Liver (tissue), 9 donors: ENCODE data around the gene CD276. TPM values are rescaled to one million over a fixed set of nuclear protein-coding genes. Genes with fewer than 3 reads are reported as not detected.

Experiments used
- DNase-seq: peaks from one replicate; pipeline ENCODE4 v3.0.0-alpha.2; 2017; ENCODE audit warnings: low spot score
- H3K27ac ChIP-seq, 2 donors: one replicate each; pipeline ENCODE4 v1.7.0; 2013; ENCODE audit warnings: inconsistent platforms in 2 of 2, low read length in 2 of 2, control low read depth in 1 of 2, low read depth in 1 of 2, mild to moderate bottlenecking in 1 of 2
- H3K27me3 ChIP-seq, 4 donors: one replicate each; pipeline versions ENCODE4 v1.6.1 to v1.7.0; 2013; ENCODE audit warnings: low read length in 3 of 4, inconsistent platforms in 1 of 4, mild to moderate bottlenecking in 1 of 4, moderate library complexity in 1 of 4; ENCODE audit not compliant: control insufficient read depth in 4 of 4, insufficient read depth in 4 of 4
- H3K36me3 ChIP-seq, 4 donors: one replicate each; pipeline versions ENCODE4 v1.6.1 to v1.7.0; 2013; ENCODE audit warnings: low read length in 3 of 4, mild to moderate bottlenecking in 3 of 4, low read depth in 1 of 4, moderate library complexity in 1 of 4; ENCODE audit not compliant: control insufficient read depth in 4 of 4, insufficient read depth in 3 of 4
- H3K4me1 ChIP-seq, 4 donors: one replicate each; pipeline versions ENCODE4 v1.6.1 to v1.7.0; 2013; ENCODE audit warnings: low read length in 3 of 4, mild to moderate bottlenecking in 3 of 4, moderate library complexity in 1 of 4; ENCODE audit not compliant: control insufficient read depth in 4 of 4, insufficient read depth in 4 of 4
- H3K4me3 ChIP-seq, 3 donors: one replicate each; pipeline versions ENCODE4 v1.6.1 to v1.7.0; 2013; ENCODE audit warnings: low read length in 3 of 3, control low read depth in 1 of 3, low read depth in 1 of 3, mild to moderate bottlenecking in 1 of 3
- H3K9ac ChIP-seq, 2 donors: one replicate each; pipeline ENCODE4 v1.7.0; 2013; ENCODE audit warnings: low read length in 2 of 2, mild to moderate bottlenecking in 2 of 2, moderate library complexity in 2 of 2, control low read depth in 1 of 2, low read depth in 1 of 2
- H3K9me3 ChIP-seq, 4 donors: one replicate each; pipeline versions ENCODE4 v1.6.1 to v1.7.0; 2013; ENCODE audit warnings: low read length in 3 of 4; ENCODE audit not compliant: control insufficient read depth in 4 of 4
- EGR1 ChIP-seq, 2 donors: IDR thresholded peaks; 2 replicates each; pipeline ENCODE4 v1.6.1; 2016 to 2018; ENCODE audit warnings: antibody characterized with exemption in 2 of 2, low read depth in 2 of 2
- FOXA1 ChIP-seq: IDR thresholded peaks from 2 replicates; pipeline ENCODE4 v1.6.1; 2016; ENCODE audit warnings: antibody characterized with exemption
- FOXA2 ChIP-seq: IDR thresholded peaks from 2 replicates; pipeline ENCODE4 v1.6.1; 2016; ENCODE audit warnings: antibody characterized with exemption
- GABPA ChIP-seq, 2 donors: IDR thresholded peaks in 1 of 2; conservative IDR thresholded peaks in 1 of 2; 2 replicates each; pipeline ENCODE4 v1.6.1; 2016; ENCODE audit warnings: antibody characterized with exemption in 2 of 2, mild to moderate bottlenecking in 1 of 2, moderate library complexity in 1 of 2
- HNF4A ChIP-seq, 2 donors: conservative IDR thresholded peaks; 2 replicates each; pipeline ENCODE4 v1.6.1; 2016; ENCODE audit warnings: antibody characterized with exemption in 2 of 2, mild to moderate bottlenecking in 2 of 2
- HNF4G ChIP-seq: IDR thresholded peaks from 2 replicates; pipeline ENCODE4 v1.6.1; 2016; ENCODE audit warnings: antibody characterized with exemption
- JUND ChIP-seq, 2 donors: IDR thresholded peaks; 2 replicates each; pipeline ENCODE4 v1.6.1; 2016; ENCODE audit warnings: antibody characterized with exemption in 2 of 2
- NR2F2 ChIP-seq: IDR thresholded peaks from 2 replicates; pipeline ENCODE4 v1.6.1; 2016; ENCODE audit warnings: antibody characterized with exemption
- RAD21 ChIP-seq, 2 donors: IDR thresholded peaks; 2 replicates each; pipeline ENCODE4 v1.6.1; 2016; ENCODE audit warnings: antibody characterized with exemption in 2 of 2, mild to moderate bottlenecking in 2 of 2
- RXRA ChIP-seq, 2 donors: IDR thresholded peaks; 2 replicates each; pipeline ENCODE4 v1.6.1; 2017 to 2018; ENCODE audit warnings: antibody characterized with exemption in 2 of 2, mild to moderate bottlenecking in 1 of 2
- SP1 ChIP-seq: IDR thresholded peaks from 2 replicates; pipeline ENCODE4 v1.6.1; 2018; ENCODE audit warnings: antibody characterized with exemption, mild to moderate bottlenecking
- TAF1 ChIP-seq: conservative IDR thresholded peaks from 2 replicates; pipeline ENCODE4 v1.6.1; 2016; ENCODE audit warnings: antibody characterized with exemption, mild to moderate bottlenecking
- YY1 ChIP-seq: IDR thresholded peaks from 2 replicates; pipeline ENCODE4 v1.6.1; 2016; ENCODE audit warnings: antibody characterized with exemption, mild to moderate bottlenecking
- WGBS: extraction: QIAGEN DNeasy Blood & Tissue Kit; methylation state at CpG from one replicate; pipeline ENCODE4 v1.1.7; 2013; 5-methylcytosine and 5-hydroxymethylcytosine counted together
- polyA plus RNA-seq, 2 donors: library from polyadenylated mRNA; stranded (reverse) in 1 of 2; unstranded in 1 of 2; fragments of 200-250 nt in 1 of 2; fragments of >200 nt in 1 of 2; fragmentation: Nextera tagmentation in 1 of 2; extraction: Ambion mirVana in 1 of 2; gene quantifications; one replicate each; pipeline versions ENCODE4 v1.2.1 to v1.2.3, GENCODE V29; 2013 to 2015
- total RNA-seq, 2 donors: library from RNA; depleted of rRNA; stranded (reverse); fragments of >200 nt; gene quantifications; one replicate each; pipeline ENCODE4 v1.2.3, GENCODE V29; 2014
- TF ChIP-seq, protein P1 (sequence below): IDR thresholded peaks from 2 replicates; pipeline ENCODE4 v1.6.1; 2016; ENCODE audit warnings: antibody characterized with exemption
- TF ChIP-seq, protein P2 (sequence below): IDR thresholded peaks from 2 replicates; pipeline ENCODE4 v1.6.1; 2016; ENCODE audit warnings: antibody characterized with exemption
- TF ChIP-seq, protein P3 (sequence below): IDR thresholded peaks from 2 replicates; pipeline ENCODE4 v1.6.1; 2016; ENCODE audit warnings: antibody characterized with exemption, mild to moderate bottlenecking
- TF ChIP-seq, protein P4 (sequence below): fragments of 150-350 bp; IDR thresholded peaks from 2 replicates; pipeline ENCODE4 v1.5.1; 2017; ENCODE audit warnings: improper control_type of control experiment, low read depth, low read length; ENCODE audit not compliant: missing input control
- TF ChIP-seq, protein P5 (sequence below): IDR thresholded peaks from 2 replicates; pipeline ENCODE4 v1.6.1; 2016; ENCODE audit warnings: antibody characterized with exemption
- donor health status: healthy.
- donor health status: healthy.
- donor health status: healthy.
- donor health status: healthy.
- donor health status: healthy.

The CD276 gene
- total and polyA plus RNA-seq, 4 donors, result 12.9 to 37.9 (median 25.1) TPM

DNA sequence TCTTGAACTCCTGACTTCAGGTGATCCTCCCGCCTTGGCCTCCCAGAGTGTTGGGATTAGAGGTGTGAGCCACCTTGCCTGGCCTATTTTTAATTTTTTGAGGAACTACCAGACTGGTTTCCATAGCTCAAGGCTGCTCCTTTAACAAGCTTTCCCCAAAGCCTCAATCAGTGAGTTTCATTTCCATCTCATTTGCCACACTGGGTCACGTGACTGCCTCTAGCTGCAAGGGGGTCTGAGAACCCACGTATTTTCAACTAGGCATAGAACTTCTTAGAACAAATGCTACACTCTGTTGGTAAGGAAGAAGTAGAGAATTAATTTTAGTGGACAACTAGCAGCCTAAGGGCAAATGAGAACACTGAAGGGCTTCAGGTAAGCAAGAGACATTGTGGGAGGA, 3.1 kb upstream of the CD276 start:
- Histone ChIP-seq H3K4me1 (peaks cover 1 to 21% (median 12%) of the 10 kb centered on the region in 4 donors), H3K36me3 (no peaks in the 10 kb centered on the region), H3K27me3 (no peaks in the 10 kb centered on the region), H3K9me3 (no peaks in the 10 kb centered on the region), H3K27ac (no peak overlapping the region), H3K9ac (no peak overlapping the region), H3K4me3 (no peak overlapping the region)
- WGBS, result 84% methylated on average over 3 of the region's 3 CpGs
- no peak for DNase-seq
- TF ChIP-seq FOXA1, result no peak
- TF ChIP-seq EGR1 (IDR thresholded peaks at IDR 0.05; ENCODE audit: low read depth in 2 of 2), result no peak
- no peak for TF ChIP-seq RAD21 (IDR thresholded peaks at IDR 0.05)
- TF ChIP-seq, protein P1, sequence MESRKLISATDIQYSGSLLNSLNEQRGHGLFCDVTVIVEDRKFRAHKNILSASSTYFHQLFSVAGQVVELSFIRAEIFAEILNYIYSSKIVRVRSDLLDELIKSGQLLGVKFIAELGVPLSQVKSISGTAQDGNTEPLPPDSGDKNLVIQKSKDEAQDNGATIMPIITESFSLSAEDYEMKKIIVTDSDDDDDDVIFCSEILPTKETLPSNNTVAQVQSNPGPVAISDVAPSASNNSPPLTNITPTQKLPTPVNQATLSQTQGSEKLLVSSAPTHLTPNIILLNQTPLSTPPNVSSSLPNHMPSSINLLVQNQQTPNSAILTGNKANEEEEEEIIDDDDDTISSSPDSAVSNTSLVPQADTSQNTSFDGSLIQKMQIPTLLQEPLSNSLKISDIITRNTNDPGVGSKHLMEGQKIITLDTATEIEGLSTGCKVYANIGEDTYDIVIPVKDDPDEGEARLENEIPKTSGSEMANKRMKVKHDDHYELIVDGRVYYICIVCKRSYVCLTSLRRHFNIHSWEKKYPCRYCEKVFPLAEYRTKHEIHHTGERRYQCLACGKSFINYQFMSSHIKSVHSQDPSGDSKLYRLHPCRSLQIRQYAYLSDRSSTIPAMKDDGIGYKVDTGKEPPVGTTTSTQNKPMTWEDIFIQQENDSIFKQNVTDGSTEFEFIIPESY, result no peak
- TF ChIP-seq, protein P2, sequence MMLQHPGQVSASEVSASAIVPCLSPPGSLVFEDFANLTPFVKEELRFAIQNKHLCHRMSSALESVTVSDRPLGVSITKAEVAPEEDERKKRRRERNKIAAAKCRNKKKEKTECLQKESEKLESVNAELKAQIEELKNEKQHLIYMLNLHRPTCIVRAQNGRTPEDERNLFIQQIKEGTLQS, result no peak
- TF ChIP-seq HNF4G, result no peak
- TF ChIP-seq HNF4A (conservative IDR thresholded peaks at IDR 0.05), result no peak
- no peak for TF ChIP-seq JUND (IDR thresholded peaks at IDR 0.05)

DNA sequence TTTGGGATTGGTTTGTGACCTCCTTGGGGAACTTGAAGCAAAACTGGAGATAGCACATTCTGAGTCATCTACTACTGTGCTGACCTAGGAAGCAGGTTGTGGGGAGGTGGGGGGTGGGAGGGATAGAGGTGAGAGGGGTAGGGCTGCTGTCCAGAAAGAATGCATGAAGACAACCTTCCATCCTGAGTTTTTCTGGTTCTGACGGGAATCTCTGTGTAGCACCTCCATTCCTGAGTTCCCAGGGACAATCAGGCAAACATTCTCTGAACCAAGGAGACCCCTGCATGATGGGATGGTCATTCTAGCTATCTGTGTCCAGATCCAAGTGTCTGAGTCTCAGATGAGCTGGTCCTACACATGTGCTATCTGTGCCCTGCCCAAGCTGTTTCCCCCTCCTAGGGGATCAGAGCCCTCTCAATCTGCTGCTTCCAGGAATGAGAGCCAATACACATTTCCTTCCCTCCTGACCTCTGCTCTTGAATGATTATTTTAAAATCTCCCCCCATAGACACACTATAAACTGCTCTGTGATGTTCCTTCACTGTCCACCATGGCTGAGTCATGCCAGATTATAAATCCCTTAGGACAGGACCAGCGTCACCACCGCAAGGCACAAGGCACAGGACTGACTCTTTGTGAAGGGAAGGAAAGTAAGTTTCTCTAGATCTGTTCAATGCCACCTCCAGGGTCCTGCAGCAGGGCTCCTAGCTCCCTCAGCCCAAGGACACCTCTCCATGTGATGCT, 2.2 kb upstream of the CD276 start:
- H3K4me1 ChIP-seq, result peaks cover 1 to 22% (median 16%) of the 10 kb centered on the region in 4 donors
- DNase-seq, result no peak
- no peak overlapping the region for H3K27ac ChIP-seq
- H3K36me3 ChIP-seq, result no peaks in the 10 kb centered on the region
- no peak overlapping the region for H3K4me3 ChIP-seq
- H3K27me3 ChIP-seq, result no peaks in the 10 kb centered on the region
- WGBS, result 89% methylated on average over 3 of the region's 3 CpGs
- no peaks in the 10 kb centered on the region for H3K9me3 ChIP-seq
- TF ChIP-seq RAD21 (IDR thresholded peaks at IDR 0.05), result no peak
- TF ChIP-seq HNF4G, result no peak
- no peak for TF ChIP-seq GABPA (IDR thresholded peaks at IDR 0.05 in 1 of 2, conservative IDR thresholded peaks at IDR 0.05 in 1 of 2)
- TF ChIP-seq NR2F2, result no peak
- TF ChIP-seq RXRA (IDR thresholded peaks at IDR 0.05), result no peak
- TF ChIP-seq JUND (IDR thresholded peaks at IDR 0.05), result no peak
- TF ChIP-seq EGR1 (IDR thresholded peaks at IDR 0.05; ENCODE audit: low read depth in 2 of 2), result no peak
- TF ChIP-seq, protein P3, sequence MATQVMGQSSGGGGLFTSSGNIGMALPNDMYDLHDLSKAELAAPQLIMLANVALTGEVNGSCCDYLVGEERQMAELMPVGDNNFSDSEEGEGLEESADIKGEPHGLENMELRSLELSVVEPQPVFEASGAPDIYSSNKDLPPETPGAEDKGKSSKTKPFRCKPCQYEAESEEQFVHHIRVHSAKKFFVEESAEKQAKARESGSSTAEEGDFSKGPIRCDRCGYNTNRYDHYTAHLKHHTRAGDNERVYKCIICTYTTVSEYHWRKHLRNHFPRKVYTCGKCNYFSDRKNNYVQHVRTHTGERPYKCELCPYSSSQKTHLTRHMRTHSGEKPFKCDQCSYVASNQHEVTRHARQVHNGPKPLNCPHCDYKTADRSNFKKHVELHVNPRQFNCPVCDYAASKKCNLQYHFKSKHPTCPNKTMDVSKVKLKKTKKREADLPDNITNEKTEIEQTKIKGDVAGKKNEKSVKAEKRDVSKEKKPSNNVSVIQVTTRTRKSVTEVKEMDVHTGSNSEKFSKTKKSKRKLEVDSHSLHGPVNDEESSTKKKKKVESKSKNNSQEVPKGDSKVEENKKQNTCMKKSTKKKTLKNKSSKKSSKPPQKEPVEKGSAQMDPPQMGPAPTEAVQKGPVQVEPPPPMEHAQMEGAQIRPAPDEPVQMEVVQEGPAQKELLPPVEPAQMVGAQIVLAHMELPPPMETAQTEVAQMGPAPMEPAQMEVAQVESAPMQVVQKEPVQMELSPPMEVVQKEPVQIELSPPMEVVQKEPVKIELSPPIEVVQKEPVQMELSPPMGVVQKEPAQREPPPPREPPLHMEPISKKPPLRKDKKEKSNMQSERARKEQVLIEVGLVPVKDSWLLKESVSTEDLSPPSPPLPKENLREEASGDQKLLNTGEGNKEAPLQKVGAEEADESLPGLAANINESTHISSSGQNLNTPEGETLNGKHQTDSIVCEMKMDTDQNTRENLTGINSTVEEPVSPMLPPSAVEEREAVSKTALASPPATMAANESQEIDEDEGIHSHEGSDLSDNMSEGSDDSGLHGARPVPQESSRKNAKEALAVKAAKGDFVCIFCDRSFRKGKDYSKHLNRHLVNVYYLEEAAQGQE, result no peak
- TF ChIP-seq FOXA1, result no peak
- no peak for TF ChIP-seq SP1
- TF ChIP-seq, protein P1, result no peak
- TF ChIP-seq TAF1, result no peak
- TF ChIP-seq YY1, result no peak
- TF ChIP-seq FOXA2, result no peak
- TF ChIP-seq, protein P4, sequence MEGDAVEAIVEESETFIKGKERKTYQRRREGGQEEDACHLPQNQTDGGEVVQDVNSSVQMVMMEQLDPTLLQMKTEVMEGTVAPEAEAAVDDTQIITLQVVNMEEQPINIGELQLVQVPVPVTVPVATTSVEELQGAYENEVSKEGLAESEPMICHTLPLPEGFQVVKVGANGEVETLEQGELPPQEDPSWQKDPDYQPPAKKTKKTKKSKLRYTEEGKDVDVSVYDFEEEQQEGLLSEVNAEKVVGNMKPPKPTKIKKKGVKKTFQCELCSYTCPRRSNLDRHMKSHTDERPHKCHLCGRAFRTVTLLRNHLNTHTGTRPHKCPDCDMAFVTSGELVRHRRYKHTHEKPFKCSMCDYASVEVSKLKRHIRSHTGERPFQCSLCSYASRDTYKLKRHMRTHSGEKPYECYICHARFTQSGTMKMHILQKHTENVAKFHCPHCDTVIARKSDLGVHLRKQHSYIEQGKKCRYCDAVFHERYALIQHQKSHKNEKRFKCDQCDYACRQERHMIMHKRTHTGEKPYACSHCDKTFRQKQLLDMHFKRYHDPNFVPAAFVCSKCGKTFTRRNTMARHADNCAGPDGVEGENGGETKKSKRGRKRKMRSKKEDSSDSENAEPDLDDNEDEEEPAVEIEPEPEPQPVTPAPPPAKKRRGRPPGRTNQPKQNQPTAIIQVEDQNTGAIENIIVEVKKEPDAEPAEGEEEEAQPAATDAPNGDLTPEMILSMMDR, result no peak
- TF ChIP-seq HNF4A (conservative IDR thresholded peaks at IDR 0.05), result no peak
- TF ChIP-seq, protein P2, result no peak
- TF ChIP-seq, protein P5, sequence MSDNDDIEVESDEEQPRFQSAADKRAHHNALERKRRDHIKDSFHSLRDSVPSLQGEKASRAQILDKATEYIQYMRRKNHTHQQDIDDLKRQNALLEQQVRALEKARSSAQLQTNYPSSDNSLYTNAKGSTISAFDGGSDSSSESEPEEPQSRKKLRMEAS, result no peak
- H3K9ac ChIP-seq, result no peak overlapping the region
